Jurkat, Clone E6-1 (cell line): ENCODE results near the gene C19orf44. TPM values are rescaled to one million over a fixed set of nuclear protein-coding genes. Genes with fewer than 3 reads are reported as not detected.
"Not testable (repeated sequence)": the region's sequence is repeated elsewhere in the genome, so short reads cannot be mapped to it uniquely, and the experiment has no call there.

ENCODE experiments used
- DNase-seq: peaks from one replicate; pipeline ENCODE4 v3.0.0-alpha.2; 2011; ENCODE audit warnings: low read depth, low spot score
- H3K4me3 ChIP-seq: 2 replicates; pipeline ENCODE4 v1.5.1; 2011; ENCODE audit warnings: mild to moderate bottlenecking, low read length, control low read depth, moderate library complexity
- polyA plus RNA-seq: library from polyadenylated mRNA; unstranded; fragments of >200 nt; gene quantifications from one replicate; pipeline ENCODE4 v1.2.1, GENCODE V29; 2012; ENCODE audit warnings: missing spikeins; ENCODE audit not compliant: insufficient read length, insufficient read depth

Gene C19orf44
- polyA plus RNA-seq: 5.0 TPM

DNA sequence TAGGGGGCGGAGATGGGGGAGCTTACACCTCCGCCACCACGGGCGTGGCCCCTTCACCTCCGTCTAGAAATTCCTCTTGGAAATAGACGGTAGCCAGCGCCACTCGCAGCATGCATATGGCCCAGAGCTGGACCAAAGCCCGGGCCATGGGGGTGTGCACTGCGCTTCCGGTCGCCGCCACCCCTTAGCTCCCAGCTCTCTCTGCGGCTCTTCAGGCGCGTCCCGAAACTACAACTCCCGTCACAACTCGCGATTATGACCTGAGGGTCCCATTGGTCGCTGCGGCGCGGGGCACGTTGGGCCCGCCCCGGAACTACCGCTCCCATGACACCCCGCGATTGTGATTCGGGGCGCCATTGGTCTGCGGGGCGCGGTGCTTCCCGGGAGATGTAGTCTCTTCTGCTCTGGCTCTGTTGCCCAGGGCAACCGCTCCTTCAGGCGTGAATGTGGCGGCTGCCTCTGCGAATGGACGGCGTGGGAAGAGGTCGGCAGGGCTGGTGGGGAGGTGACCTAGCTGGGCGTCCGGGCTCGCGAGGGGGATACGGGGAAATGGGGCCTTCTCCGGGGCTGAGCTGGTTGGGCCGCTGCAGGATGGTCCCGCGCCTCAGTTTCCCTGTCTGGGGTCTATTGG, at the start of gene C19orf44, which contains the start of gene CALR3:
C19orf44 (plus strand) TSS at position 413 of the 631 bp plus-strand sequence. CDS start 4,399 bp downstream, outside the sequence.
CALR3 (minus strand) TSS at position 186 of the 631 bp plus-strand sequence; CDS start at position 148, 38 bp downstream.
- H3K4me3 ChIP-seq: peak within 1 kb of the TSS; percentile 88
- peak; percentile 95 for DNase-seq

DNA sequence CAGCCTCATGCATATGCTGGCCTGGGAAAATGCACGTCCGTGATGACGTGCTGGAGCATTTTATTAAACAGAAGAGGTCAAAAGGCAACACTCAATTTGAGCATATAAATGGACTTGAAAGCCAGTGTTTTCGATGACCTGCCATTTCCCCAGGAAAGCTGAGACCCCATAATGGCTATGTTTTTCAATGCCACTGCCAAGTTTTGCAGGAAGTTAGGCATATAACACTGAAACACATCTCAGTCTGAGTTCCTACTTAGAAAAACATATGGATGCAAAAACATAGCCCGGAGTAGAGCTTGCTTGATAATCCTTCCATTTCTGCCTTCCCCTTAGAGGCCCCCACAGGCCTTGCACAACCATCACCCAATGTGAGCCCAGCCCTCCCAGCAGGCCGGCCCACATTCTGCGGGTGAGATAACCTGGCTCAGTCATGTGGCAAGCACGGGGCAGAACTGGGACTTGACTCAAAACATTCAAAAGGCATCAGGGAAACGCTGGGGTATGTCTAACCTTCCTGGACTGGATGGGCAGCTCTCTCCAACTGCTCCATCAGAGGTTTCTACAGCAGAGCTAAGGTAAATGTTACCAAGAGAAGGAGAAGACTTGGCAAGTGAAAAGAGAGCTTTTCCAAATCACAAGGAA, 49.3 kb upstream of the C19orf44 start:
- DNase-seq: no peak
- no peak overlapping the region for H3K4me3 ChIP-seq

DNA sequence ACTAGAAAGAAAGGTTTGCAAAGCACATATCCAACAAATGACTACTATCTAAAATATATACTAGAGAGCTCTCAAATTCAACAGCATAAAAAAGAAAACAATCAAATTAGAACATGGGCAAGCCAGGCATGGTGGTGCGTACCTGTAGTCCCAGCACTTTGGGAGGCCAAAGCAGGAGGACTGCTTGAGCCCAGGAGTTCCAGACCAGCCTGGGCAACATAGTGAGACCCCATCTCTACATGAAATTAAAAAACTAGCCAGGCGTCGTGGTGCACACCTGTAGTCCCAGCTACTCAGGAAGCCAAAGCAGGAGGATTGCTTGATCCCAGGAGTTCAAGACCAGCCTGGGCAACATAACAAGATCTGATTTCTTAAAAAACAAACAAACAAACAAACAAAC, 47.3 kb upstream of the C19orf44 start:
- not testable (repeated sequence) for H3K4me3 ChIP-seq, DNase-seq

DNA sequence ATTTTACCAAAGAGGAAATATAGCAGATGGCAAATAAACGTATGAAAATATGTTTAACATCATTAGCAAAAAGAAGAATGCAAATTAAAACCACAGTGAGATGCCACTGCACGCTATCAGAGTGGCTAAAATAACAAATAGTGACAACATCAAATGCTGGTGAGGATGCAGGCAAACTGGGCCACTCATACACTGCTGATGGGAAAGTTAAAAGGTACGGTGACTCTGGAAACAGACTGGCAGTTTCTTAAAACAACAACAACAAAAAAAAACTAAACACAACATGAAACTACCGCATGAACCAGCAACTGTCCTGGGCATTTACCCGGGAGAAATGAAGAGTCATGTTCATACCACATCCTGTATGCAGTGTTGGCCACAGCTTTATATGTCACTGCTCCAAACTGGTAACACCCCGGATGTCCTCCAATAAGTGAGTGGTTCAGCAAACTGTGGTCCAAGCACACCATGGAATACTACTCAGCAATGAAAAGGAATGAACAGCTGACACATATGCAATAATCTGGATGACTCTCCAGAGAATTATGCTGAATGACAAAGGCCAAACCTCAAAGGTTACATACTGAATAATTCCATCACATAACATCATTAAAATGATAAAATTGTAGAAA, 46.7 kb upstream of the C19orf44 start:
- DNase-seq: peak; percentile 32
- no peak overlapping the region for H3K4me3 ChIP-seq

DNA sequence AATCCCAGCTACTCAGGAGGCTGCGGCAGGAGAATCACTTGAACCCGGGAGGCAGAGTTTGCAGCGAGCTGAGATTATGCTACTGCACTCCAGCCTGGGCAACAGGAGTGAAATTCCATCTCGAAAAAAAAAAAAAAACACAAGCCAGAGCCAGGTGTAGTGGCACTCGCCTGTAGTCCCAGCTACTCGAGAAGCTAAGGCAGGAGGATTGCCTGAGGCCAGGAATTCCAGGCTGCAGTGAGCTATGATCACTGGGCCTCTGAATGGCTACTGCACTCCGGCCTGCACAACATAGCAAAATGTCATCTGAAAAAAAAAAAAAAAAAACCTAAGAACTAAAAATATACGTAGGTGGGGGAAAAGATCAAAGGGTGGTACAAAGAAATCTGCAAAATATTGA, 43.9 kb upstream of the C19orf44 start:
- DNase-seq: no peak

DNA sequence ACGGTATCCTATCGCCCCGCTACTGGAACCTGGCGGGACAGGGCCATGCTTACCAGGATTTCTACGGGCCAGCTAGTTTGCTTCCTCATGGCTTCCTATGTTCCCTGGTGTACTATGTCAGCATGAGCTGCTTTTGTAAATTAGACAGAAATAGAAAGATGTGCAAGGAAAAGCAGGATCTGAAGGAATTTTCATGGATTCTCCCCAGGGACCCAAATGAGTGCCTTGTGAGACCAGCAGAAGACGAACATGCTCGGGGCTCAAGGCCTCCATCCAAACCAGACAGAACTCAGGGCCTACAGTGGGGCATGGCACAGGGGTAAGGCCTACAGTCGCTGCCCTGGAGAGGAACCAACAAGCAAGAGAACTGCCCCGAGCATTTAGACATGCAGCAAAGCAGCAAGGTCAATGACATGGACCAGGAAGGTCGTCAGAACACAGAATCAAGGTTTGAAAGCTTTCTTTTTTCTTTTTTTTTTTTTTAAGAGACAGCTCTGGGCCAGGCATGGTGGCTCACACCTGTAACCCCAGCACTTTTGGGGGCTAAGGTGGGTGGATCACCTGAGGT, 41.8 kb upstream of the C19orf44 start:
- no peak overlapping the region for H3K4me3 ChIP-seq
- no peak for DNase-seq

More for the DNA sequence above, 43.9 kb upstream of the C19orf44 start:
- no peak overlapping the region for H3K4me3 ChIP-seq

DNA sequence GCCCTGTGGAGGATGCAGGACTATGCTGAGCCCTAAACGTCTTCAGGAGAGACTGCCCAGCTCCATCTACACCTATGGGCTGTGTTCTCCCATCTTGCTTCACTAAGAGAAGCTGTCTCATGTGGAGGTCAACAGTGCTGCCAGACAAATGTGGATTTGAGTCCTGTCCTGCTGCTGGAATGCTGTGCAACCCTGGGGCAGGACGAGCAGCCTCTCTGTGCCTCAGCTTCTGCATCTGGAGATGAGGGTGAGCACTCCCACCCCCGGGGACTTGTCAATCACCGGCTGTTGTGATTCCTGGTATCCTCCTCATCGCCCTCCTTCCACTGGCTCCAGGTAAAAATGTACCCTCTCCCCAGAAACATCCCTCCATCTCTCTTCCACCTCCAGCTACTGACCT, 40.7 kb upstream of the C19orf44 start:
- no peak overlapping the region for H3K4me3 ChIP-seq
- no peak for DNase-seq

DNA sequence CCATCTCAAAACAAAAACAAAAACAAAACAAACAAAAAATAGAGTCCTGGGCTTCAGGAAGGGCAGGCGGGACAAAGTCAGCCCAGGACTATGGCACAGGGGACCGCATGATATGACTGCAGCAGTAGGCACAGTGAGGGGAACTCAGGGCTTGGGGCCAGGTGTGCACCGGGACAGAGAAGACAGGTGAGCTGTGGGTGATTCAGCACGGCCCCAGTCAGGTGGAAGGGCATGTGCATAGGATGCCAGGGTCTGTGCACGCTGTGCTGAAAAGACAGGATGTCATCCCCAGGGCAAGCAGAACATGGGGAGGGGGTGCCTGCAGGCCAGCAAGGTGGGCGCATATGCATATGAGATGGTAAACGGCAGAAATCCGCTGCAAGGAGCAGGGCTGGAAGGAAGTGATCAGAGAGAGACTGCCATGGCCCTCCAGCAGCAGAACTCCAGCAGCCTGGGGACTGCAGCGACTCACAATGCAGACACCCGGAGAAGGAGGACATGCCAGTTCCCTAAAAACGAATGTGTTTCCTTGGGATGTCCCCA, 39.5 kb upstream of the C19orf44 start:
- no peak for DNase-seq
- no peak overlapping the region for H3K4me3 ChIP-seq

DNA sequence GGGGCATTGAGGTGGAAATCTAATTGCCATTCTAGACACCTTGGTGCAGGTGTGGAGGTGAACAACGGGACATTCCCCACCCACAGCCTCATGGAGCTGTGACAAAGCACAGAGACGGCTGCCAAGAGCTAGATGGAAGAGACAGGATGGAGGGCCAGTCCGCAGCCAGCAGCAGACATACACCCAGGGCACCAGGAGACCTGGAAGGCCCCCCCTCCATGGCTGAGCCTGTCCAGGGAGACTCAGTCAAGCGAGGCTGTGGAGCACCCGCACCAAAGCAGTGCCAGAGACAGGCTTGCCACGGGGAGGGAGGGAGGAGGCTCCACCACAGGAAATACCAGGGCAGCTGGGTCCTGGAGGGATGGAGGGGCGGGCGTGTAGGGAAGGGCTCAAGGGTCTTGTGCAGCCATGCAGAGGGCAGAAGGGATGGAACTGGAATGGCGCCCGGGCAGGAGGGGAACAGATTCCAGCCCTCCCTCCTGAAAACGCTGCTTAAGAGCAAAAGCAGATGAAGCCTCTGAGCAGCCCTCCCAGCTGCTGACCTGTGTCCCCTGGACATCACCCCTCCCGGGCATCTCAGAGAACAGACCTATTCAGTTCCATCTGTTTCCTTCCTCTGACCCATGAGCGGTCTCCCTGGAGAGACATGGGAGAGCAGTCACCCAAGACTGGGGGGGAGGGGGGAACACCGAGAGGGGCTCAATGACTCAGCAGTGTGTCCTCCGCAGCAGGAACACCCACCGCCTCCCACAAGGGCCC, 38.8 kb upstream of the C19orf44 start:
- no peak overlapping the region for H3K4me3 ChIP-seq
- no peak for DNase-seq

DNA sequence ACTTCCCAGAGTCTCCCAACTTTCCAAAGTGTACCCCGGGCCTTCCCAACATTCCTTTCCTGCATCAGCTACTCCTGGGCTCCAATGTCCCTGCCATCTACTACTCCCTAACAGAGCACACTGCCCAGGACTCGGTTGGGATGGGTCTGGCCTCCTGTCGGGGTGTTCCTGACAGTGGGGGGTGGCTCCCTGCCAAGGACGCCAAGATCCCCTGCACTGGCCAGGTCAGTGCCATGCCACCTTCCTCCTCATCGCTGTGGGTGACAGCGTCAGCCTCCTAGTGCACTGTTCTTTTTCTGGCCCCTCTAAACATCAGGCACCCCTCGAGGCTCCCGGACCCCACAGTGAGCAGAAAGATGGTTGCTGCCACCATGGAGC, 38.3 kb upstream of the C19orf44 start:
- DNase-seq: no peak
- H3K4me3 ChIP-seq: no peak overlapping the region

DNA sequence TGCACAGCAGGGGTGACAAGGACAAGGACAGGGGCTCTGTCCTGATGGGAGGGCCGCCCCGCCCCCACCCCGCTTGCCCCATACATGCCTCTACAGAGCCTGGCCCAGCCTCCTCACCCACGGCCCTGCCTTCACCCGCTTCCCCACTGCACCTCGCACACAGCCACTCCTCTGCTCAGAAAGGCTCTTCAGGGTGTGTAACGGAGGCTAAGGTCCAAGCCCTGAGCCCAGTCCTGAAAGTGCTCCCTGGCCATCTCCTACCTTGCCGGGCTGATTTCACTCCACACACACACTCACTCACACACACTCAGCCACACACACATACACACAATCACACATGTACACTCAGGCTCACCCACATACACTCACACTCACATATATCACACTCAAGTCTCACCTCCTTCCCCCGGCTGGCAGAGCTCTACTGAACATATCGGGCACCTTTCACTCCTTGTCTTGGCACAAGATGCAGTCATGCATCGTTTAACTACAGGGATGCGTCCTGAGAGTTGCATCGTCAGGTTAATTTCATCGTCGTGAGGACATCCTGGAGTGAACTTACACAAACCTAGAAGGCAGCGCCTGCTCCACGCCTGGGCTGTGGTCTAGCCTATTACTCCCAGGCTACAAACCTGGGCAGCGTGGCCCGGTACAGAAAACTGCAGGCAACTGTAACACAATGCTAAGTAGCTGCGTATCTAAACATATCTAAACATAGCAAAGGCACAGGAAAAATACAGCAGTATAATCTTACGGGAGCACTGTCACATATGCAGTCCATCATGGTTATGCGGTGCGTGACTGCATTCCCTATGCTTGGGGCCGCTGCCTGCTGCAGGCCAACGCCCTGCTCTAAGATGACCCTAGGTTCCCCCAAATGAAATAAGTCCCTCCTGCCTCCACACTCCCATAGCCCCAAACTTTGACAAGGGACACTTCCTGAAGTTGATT, 37.5 kb upstream of the C19orf44 start:
- no peak overlapping the region for H3K4me3 ChIP-seq
- DNase-seq: no peak

DNA sequence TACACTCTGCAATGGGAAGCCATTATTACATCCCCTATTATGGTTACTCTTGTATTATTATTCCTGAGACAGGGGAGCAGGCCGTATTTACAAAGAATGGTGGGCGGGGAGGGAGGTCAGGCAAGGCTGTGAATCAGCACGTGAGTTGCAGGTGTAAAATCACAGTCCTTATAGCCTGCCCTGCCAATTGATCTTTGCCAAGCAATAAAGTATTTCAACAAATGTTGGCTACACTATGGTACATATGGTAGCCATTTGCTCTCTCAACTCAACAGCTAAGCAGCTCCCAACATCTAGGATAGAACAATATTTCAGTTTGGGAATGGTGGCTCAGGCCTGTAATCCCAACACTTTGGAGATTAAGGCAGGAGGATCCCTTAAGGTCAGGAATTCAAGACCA, 36.5 kb upstream of the C19orf44 start:
- DNase-seq: no peak
- no peak overlapping the region for H3K4me3 ChIP-seq

DNA sequence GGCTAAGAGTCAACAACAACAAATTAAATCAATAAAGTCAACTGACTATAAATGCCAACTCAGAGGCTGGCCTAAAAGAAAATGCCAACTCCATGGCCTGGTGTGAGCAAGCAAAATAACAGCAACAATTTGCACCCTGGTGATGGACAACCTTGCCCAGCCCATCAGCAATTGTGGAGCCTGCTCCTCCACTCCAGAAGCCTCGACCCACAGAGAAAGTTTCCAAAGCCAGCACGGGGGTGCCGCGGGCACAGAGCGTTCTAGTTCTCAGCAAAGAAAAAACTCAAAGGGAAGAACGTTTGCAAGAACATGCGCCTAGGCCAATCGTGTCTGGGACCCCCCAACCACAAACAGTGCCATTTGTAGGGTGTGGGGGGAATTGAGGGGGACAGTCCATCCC, 35.7 kb upstream of the C19orf44 start:
- DNase-seq: no peak
- no peak overlapping the region for H3K4me3 ChIP-seq

DNA sequence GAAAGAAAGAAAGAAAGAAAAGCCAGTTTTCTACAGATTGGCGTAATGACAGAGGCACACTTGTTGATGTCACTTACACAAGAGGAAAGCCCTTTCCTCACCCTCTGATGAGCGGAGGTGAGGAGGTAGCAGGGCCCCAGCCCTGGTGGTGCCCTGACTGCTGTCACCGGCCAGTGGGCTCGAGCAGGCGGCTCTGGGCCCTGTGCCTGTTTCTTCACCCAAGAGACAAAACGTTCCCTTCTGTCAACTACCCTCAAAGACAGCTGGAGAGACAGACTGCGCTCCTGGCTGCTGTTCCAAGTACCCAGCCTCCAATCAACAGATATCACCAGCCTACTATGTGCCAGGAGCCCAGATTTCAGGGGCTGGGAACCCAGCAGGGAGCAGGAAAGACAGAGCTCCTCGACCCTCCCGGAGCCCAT, 34.6 kb upstream of the C19orf44 start:
- no peak overlapping the region for H3K4me3 ChIP-seq
- no peak for DNase-seq

DNA sequence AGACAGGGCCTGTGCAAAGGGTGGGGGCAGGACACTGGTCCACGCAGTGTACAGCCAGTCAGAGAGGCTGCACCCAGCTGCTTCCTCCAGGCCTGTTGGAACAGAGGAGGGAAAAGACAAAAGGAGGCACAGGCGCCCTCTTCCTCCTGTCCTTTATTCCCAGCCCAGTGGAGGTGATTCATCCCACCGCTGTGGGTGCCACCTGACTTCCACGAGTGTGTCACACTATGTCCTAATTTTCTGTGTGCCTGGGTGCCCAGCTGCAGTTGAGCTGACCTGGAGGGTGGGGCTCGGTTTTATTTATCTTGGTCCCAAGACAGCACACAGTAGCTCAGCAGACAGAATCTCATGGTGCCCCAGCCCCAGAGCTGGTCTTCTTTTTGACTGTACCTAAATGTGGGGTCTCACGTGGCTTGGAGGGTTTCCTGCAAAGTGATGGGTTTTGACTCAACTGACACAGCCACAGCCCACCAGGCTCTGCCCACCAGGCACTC, 33.4 kb upstream of the C19orf44 start:
- no peak for DNase-seq

DNA sequence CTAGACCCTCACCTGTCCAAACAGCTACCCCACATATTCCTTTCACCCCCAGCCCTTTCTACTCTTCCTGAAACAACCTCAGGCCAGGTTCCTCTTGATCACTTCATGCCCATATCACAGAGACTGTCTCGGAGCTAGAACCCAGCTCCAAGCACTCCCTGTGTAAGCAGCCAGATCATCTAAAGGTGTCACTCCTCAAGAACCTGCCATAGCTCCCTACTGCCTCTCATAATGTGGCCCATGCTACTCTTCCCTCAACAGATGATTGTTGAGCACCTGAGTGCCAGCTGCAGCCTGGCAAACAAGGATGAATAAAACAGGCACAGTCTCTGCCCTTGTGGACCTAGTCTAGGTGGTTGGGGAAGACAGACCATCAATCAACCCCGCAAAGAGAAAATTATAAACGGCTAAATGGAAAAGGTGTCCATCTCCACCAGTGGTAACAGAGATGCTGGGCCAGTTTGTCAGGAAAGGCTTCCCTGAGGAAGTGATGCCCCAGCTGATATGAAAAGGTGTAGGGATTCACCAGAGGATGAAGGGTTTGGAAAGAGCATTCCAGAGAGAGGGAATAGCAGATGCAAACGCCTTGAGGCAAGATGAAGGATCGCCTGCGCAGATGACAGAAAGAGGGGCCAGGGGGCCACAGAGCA, 32.7 kb upstream of the C19orf44 start:
- H3K4me3 ChIP-seq: no peak overlapping the region
- no peak for DNase-seq

More for the DNA sequence above, 33.4 kb upstream of the C19orf44 start:
- H3K4me3 ChIP-seq: no peak overlapping the region

DNA sequence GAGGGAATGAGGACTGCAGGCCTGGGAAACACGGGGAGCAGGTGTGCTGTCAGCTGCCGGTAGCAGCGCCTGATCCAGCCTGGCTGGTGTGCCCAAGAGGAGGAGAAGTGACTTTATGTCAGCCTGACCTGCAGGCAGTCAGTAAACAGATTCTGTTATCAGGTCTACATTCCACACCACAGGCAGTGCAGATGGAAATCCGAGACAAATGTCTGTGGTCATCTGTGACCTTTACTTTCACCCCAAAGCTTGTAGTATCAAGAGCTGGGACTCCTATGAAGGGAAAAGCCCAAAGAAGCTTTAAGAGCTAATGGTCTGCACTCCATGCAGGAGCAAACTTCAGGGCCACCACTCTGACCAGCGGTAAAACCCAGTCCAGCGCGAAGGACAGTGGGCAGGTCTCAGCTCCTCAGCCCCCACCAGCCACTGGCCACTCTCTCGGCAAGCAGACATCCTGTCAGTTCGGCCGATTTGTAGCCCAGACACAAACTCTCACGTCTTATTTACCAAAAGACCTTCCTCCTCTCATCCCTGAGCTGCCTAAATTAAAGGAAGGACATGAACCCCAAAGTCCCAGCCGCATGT, 32.1 kb upstream of the C19orf44 start:
- DNase-seq: no peak
- H3K4me3 ChIP-seq: no peak overlapping the region
